IPS DF 4.7 (cell line): ENCODE data around the gene MAML2.

Source experiments
- DNase-seq: peaks from one replicate; pipeline ENCODE4 v3.0.0-alpha.2; 2013; ENCODE audit warnings: low spot score; ENCODE audit errors: extremely low read depth

Gene MAML2

GRCh38 chr11:95989076-95989605 lies 353.9 kb downstream of the MAML2 start:
- DNase-seq, result no peak

GRCh38 chr11:95985174-95985808 lies 357.7 kb downstream of the MAML2 start:
- no peak for DNase-seq

- no peak for DNase-seq
Measured at GRCh38 chr11:95984072-95984471, 358.9 kb downstream of the MAML2 start.

- no peak for DNase-seq
Measured at GRCh38 chr11:95977534-95978174, 365.3 kb downstream of the MAML2 start.

- no peak for DNase-seq
Measured at GRCh38 chr11:95976550-95976949, 366.4 kb downstream of the MAML2 start.

- no peak for DNase-seq
Measured at GRCh38 chr11:95975343-95975742, 367.7 kb downstream of the MAML2 start.

GRCh38 chr11:95972060-95972459 lies 370.9 kb downstream of the MAML2 start:
- DNase-seq, result no peak

- no peak for DNase-seq
Measured at GRCh38 chr11:95968585-95968984, 374.4 kb downstream of the MAML2 start.

- no peak for DNase-seq
Measured at GRCh38 chr11:95964281-95964680, 378.7 kb downstream of the MAML2 start.

GRCh38 chr11:95961758-95962157 lies 381.2 kb downstream of the MAML2 start:
- DNase-seq, result no peak

- DNase-seq, result no peak
Measured at GRCh38 chr11:95950905-95951304, 392.1 kb downstream of the MAML2 start.

- DNase-seq, result no peak
Measured at GRCh38 chr11:95948637-95949036, 394.4 kb downstream of the MAML2 start.

GRCh38 chr11:95944623-95945022 lies 398.4 kb downstream of the MAML2 start:
- no peak for DNase-seq

- DNase-seq, result no peak
Measured at GRCh38 chr11:95943546-95943945, 399.4 kb downstream of the MAML2 start.

GRCh38 chr11:95939091-95939490 lies 403.9 kb downstream of the MAML2 start:
- DNase-seq, result no peak

- DNase-seq, result no peak
Measured at GRCh38 chr11:95937358-95937757, 405.6 kb downstream of the MAML2 start.

- no peak for DNase-seq
Measured at GRCh38 chr11:95933594-95933993, 409.4 kb downstream of the MAML2 start.

- no peak for DNase-seq
Measured at GRCh38 chr11:95931916-95932315, 411.1 kb downstream of the MAML2 start.

GRCh38 chr11:95930948-95931347 lies 412.0 kb downstream of the MAML2 start:
- DNase-seq, result no peak

- no peak for DNase-seq
Measured at GRCh38 chr11:95926726-95927125, 416.3 kb downstream of the MAML2 start.
